NCI-H82 treated with DMSO at 0.1 percent for 48 hours (cell line): ENCODE data around the gene CFAP251.

Source experiments
- DNase-seq: peaks from one replicate; lab custom pipeline; 2025; ENCODE audit not compliant: unreplicated experiment; lab: John Stamatoyannopoulos, UW

The CFAP251 gene

GRCh38 chr12:121942145-121942718, 23.8 kb downstream of the CFAP251 start:
- DNase-seq: no peak

DNA sequence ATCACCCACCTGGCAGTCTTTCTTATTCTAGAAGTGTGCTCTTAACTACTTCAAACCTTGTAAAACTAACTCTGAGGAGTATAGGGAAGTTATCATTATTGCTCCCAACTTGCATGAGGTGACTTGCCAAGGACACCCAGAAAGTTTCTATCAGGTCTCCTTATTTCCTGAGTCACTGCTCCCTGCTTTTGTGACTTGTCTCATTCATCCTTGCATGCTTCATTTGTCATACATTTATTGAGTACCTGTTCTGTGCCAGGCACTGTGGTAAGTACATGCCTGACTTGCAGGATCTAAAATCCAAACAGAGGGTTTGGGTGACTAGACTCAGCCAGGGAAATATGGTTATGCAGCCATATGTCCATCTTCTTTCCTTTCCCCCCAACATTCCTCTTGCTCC, 25.5 kb downstream of the CFAP251 start:
- DNase-seq: no peak

GRCh38 chr12:121946313-121947025, 28.1 kb downstream of the CFAP251 start:
- no peak for DNase-seq

GRCh38 chr12:121947981-121948380, 29.6 kb downstream of the CFAP251 start:
- no peak for DNase-seq

GRCh38 chr12:121949648-121950397, 31.4 kb downstream of the CFAP251 start:
- DNase-seq: no peak

GRCh38 chr12:121953117-121953692, 34.8 kb downstream of the CFAP251 start:
- DNase-seq: no peak

DNA sequence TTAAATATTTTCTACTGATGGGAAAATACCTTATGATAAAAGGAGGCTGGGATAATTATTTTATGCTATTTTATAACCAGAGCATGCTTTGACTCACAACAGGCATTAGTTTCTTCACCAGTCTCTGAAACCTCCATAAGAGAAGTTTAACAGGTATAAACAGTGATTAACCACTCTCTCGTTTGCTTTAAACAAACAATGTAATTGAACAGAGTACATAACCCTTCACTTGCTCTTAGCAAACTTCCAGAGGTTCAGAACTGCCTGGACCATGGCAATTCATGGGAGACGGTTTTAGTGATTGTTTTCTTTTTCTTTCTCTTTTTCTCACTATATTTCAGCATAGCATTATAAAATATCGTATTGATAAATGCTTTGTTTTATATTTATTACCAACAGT, 35.3 kb downstream of the CFAP251 start:
- no peak for DNase-seq

GRCh38 chr12:121955258-121956237, 37.2 kb downstream of the CFAP251 start:
- peak; percentile 33 for DNase-seq

- DNase-seq: no peak
These were observed 39.6 kb downstream of the CFAP251 start for GRCh38 chr12:121957861-121958515.

- DNase-seq: no peak
These were observed 40.3 kb downstream of the CFAP251 start for GRCh38 chr12:121958541-121959240.

DNA sequence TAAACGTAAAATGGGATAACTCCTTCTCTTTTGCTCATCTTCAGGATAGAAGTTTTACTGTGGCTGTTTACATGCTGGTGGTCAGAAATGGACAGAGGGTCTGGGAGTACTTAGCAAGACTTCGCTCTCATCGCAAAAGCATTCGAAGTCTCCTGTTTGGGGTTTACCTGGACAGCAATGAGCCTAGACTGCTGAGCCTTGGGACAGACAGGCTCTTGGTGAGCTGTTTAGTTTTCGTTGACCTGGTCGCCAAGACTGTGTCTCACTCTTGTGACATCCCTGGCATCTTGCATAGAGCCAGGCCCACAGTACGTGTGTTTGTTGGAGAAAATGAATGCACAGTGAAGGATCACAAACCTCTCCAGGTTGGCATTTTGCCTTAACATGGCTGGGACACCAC, 42.1 kb downstream of the CFAP251 start:
- no peak for DNase-seq

DNA sequence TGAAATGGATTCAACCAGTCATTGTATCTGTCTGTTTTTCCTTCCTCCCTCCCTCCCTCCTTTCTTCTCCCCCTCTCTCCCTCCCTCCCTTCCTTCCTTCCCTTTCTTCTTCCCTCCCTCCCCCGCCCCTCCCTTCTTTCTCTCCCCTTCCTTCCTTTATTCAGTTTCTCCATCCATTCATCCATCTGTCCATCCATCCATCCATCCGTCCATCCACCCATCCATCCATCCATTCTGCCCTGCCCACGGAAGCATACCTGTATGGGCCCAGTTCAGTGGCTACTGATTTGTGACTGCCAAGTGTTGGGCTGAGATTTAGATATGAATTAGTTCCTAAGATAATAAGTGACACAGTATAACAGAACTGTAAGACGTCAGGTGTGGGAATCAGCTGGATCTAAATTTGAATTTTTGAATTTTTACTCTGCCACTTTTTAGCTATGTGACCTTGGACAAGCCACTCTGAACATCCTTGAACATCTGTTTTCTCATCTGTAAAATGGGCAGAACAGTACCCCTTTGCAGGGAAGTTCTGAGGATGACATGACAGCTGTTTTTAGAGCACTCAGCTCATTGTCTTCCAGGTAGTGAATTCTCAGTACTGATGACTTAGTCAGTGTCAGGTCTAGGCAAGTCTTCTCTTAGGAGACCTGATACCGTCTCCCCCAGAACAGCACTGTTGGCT, 42.9 kb downstream of the CFAP251 start:
- no peak for DNase-seq

DNA sequence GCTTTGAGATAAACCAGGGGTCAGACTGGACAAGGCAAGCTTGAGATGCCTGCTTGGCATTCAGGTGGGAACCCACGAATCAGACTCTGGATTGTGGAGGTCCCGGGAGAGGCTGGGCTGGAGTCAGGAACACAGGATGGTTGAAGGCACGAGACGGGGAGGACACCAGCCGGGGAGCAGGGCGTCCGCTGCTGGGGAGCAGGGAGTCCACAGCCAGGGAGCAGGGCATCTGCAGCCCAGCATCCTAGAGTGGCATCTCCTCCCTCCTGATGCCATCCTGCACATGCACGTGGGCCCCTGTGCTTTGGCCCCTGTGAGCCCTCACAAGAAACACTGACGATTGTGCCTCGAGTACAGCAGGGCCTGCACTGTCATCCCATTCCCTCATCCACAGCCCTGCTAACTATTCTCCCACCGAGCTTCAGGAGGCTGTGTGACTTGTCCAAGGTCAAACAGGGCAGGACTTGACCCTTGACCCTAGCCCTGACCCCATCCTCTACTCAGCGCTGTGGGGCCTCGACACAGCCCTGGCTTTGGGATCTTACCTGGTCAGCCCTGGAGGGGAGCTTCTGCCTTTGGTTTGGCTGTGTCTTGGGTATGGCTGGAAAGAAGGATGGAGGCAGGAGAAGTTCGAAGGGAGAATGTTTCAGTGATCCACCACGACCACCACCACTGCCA, 45.1 kb downstream of the CFAP251 start:
- DNase-seq: no peak

DNA sequence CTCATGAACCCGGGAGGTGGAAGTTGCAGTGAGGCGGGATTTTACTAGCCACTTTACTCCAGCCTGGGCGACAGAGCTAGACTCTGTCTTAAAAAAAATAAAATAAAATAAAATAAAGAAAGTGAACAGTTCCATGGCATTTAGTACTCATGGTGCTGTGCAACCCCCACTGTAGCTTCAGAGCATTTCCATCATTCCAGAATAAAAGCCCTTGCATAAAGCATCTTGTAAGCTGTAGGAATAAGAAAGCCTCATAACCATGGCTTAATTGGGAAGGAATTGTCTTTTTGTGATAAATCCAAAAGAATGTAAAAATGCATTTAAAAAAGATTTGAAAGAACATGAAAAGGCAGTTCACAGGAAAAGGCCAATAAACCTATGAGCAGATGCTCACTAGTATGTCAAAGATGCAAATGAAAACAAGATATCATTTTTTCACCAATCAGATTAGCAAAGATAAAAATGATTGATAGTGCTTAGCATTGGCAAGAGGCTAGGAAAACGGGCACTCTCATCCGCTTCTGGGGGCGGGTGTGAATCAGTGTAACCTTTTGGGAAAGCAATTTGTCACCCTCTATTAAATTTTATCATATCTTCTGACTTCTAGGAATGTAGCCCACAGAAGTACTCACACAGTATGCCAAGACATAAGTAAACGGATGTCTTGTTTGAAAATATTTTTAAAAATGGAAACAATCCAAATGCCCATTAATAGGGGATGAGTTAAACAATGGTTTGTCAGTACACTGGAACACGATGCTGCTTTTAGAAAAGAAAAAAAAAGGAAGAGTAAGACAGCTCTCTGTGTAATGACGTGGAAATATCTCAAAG, 46.6 kb downstream of the CFAP251 start:
- DNase-seq: no peak

DNA sequence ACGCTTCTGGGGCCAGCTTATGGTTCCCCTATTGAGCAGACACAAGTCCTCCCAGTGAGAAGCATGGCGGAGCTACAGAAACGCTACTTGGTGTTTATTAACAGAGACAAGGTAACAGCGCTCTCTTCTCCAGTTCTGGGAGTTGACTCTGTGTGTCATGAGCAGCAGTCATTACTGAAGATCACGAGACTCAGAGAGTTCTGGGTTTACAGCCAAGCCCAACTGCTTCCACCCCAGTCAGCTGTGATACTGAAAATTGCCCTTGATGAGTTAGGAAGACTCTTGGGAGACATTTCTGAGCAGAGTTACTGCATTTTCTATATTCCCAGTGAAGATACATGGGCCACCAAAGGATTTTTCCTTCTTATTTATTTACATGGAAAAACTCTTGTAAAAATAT, 48.6 kb downstream of the CFAP251 start:
- no peak for DNase-seq

- DNase-seq: no peak
These were observed 50.5 kb downstream of the CFAP251 start for GRCh38 chr12:121968876-121969275.

DNA sequence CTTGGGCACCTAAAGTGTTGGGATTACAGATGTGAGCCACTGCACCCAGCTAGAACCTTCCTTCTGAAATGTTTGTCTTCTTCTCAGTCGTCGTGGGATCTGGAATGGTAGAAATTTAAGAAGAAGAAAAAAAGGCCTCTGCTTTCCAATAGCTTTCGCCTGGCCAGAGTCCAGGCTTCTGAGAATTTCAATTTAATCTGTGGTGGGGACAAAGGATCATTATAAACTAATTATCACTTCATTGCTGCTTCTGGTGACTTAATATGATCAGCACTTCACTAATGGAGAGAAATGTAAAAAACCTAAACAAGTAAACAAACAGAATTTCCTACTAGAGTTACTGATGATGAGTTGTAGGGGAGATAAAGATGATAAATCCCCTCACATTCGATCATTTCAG, 51.3 kb downstream of the CFAP251 start:
- no peak for DNase-seq
